ENCODE data around the gene L3MBTL4. TPM values are rescaled to one million over a fixed set of nuclear protein-coding genes. Genes with fewer than 3 reads are reported as not detected.

L3MBTL4 gene
- total and polyA plus RNA-seq, 2 donors = 3.4 to 4.3 TPM

DNA sequence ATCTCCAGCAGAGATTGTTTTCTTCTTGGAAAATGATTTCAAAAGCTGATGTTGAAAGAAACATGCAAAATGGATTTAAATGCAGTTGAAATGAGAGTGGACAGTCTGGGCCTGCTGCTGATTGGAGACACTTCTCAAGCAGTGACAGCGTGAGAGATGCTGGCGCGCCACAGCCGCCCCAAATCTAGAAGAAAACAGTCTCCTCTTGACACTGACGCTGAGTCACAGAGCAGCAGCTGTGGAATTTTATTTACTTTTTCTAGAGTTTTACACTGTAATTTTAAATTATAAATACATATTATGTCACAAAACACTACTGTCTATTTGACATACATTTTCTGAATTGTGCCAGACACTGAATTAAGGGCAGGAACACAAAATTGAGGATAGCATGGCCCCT, 397.5 kb downstream of the L3MBTL4 start:
- 75% methylated on average over 5 of the region's 5 CpGs for WGBS
- DNase-seq (ENCODE audit: low read depth in 6 of 9, low spot score in 9 of 9) = no peak
- H3K36me3 ChIP-seq (ENCODE audit: control insufficient read depth in 2 of 2, insufficient read depth in 2 of 2, low read length in 1 of 2) = no peaks in the 10 kb centered on the region

DNA sequence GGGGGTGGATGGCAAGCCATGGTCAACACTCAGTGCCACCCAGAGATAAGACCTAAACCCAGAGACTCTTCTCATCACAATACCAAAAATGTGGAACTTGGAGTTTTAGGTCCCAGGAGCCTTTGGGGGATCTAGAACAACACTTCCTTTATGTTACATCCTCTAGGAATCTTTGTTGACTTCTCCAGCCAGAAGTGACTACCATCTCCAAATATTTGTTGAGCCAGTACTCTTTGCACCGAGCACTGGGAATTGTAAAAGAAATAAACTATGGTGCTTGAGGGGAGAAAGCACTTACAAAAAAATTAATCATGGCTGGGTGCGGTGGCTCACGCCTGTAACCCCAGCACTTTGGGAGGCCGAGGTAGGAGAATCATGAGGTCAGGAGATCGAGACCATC, 399.3 kb downstream of the L3MBTL4 start:
- WGBS = 97% methylated on average over 5 of the region's 5 CpGs
- Histone ChIP-seq H3K4me3 (ENCODE audit: low read length in 2 of 2) (no peak overlapping the region), H3K27ac (ENCODE audit: low read depth in 1 of 2, low read length in 1 of 2) (no peak overlapping the region), H3K36me3 (ENCODE audit: control insufficient read depth in 2 of 2, insufficient read depth in 2 of 2, low read length in 1 of 2) (no peaks in the 10 kb centered on the region), H3K27me3 (ENCODE audit: control insufficient read depth in 2 of 2, insufficient read depth in 1 of 2, low read length in 1 of 2) (no peaks in the 10 kb centered on the region), H3K9me3 (ENCODE audit: control insufficient read depth in 2 of 2, insufficient read depth in 1 of 2, low read length in 1 of 2) (no peaks in the 10 kb centered on the region), H3K4me1 (ENCODE audit: control insufficient read depth in 2 of 2, insufficient read depth in 2 of 2, low read length in 2 of 2) (no peaks in the 10 kb centered on the region)
- DNase-seq (ENCODE audit: low read depth in 6 of 9, low spot score in 9 of 9) = no peak

More for the DNA sequence above, 397.5 kb downstream of the L3MBTL4 start:
- Histone ChIP-seq H3K9me3 (ENCODE audit: control insufficient read depth in 2 of 2, insufficient read depth in 1 of 2, low read length in 1 of 2) (no peaks in the 10 kb centered on the region), H3K27ac (ENCODE audit: low read depth in 1 of 2, low read length in 1 of 2) (no peak overlapping the region), H3K4me1 (ENCODE audit: control insufficient read depth in 2 of 2, insufficient read depth in 2 of 2, low read length in 2 of 2) (no peaks in the 10 kb centered on the region), H3K4me3 (ENCODE audit: low read length in 2 of 2) (no peak overlapping the region), H3K27me3 (ENCODE audit: control insufficient read depth in 2 of 2, insufficient read depth in 1 of 2, low read length in 1 of 2) (no peaks in the 10 kb centered on the region)

- no peak overlapping the region for H3K4me3 ChIP-seq (ENCODE audit: low read length in 2 of 2)
- H3K4me1 ChIP-seq (ENCODE audit: control insufficient read depth in 2 of 2, insufficient read depth in 2 of 2, low read length in 2 of 2) = no peaks in the 10 kb centered on the region
- no peaks in the 10 kb centered on the region for H3K36me3 ChIP-seq (ENCODE audit: control insufficient read depth in 2 of 2, insufficient read depth in 2 of 2, low read length in 1 of 2)
- no peak overlapping the region for H3K27ac ChIP-seq (ENCODE audit: low read depth in 1 of 2, low read length in 1 of 2)
- whole genome bisulfite sequencing = 92% methylated on average over 11 of the region's 11 CpGs
- no peak for DNase-seq (ENCODE audit: low read depth in 6 of 9, low spot score in 9 of 9)
- H3K9me3 ChIP-seq (ENCODE audit: control insufficient read depth in 2 of 2, insufficient read depth in 1 of 2, low read length in 1 of 2) = no peaks in the 10 kb centered on the region
- no peaks in the 10 kb centered on the region for H3K27me3 ChIP-seq (ENCODE audit: control insufficient read depth in 2 of 2, insufficient read depth in 1 of 2, low read length in 1 of 2)
Observed at GRCh38 chr18:6013171-6013810, 401.4 kb downstream of the L3MBTL4 start.

DNA sequence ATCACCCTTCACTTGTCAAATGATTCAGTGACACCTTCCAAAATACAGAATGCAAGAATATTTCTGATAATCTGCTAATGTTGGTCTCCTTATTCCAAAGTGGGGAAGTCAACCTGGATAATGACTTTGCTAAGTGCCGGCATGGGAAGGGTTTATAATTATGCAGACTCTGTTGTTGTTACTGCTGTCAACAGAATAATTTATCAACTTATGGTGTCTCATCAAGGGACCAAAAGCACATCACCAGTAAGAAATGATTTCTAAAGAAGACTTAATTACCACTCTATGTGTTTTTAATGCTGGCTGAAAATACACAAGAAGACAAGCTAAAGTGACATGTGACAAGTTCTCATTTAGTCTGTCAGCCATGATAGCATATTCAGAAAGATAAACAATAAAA, 403.8 kb downstream of the L3MBTL4 start:
- H3K4me1 ChIP-seq (ENCODE audit: control insufficient read depth in 2 of 2, insufficient read depth in 2 of 2, low read length in 2 of 2) = no peaks in the 10 kb centered on the region
- DNase-seq (ENCODE audit: low read depth in 6 of 9, low spot score in 9 of 9) = no peak
- WGBS = 97% methylated on average over 1 of the region's 1 CpG
- H3K36me3 ChIP-seq (ENCODE audit: control insufficient read depth in 2 of 2, insufficient read depth in 2 of 2, low read length in 1 of 2) = no peaks in the 10 kb centered on the region
- no peaks in the 10 kb centered on the region for H3K27me3 ChIP-seq (ENCODE audit: control insufficient read depth in 2 of 2, insufficient read depth in 1 of 2, low read length in 1 of 2)
- no peak overlapping the region for H3K27ac ChIP-seq (ENCODE audit: low read depth in 1 of 2, low read length in 1 of 2)
- no peaks in the 10 kb centered on the region for H3K9me3 ChIP-seq (ENCODE audit: control insufficient read depth in 2 of 2, insufficient read depth in 1 of 2, low read length in 1 of 2)
- H3K4me3 ChIP-seq (ENCODE audit: low read length in 2 of 2) = no peak overlapping the region

DNA sequence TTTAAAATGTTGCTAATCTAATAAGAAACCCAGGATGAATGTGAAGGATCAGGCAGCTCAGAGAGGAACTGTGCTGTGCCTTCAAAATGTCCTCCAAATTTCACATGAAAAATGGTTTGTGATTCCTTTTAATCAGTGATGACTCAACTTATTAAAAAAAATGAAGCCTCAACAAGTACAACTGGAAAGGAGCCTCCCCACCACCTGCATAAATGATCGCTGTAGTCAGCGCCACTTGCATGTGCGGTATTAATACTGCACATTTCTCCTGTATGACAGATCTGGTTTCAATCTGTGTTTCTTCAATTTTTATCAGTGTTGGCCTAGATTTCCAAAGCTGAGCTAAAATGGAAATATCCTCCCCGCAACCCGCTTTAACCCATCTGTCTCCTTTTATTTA, 404.4 kb downstream of the L3MBTL4 start:
- no peaks in the 10 kb centered on the region for H3K27me3 ChIP-seq (ENCODE audit: control insufficient read depth in 2 of 2, insufficient read depth in 1 of 2, low read length in 1 of 2)
- no peak for DNase-seq (ENCODE audit: low read depth in 6 of 9, low spot score in 9 of 9)
- 96% methylated on average over 5 of the region's 5 CpGs for WGBS
- no peaks in the 10 kb centered on the region for H3K4me1 ChIP-seq (ENCODE audit: control insufficient read depth in 2 of 2, insufficient read depth in 2 of 2, low read length in 2 of 2)
- no peak overlapping the region for H3K4me3 ChIP-seq (ENCODE audit: low read length in 2 of 2)
- no peak overlapping the region for H3K27ac ChIP-seq (ENCODE audit: low read depth in 1 of 2, low read length in 1 of 2)
- H3K9me3 ChIP-seq (ENCODE audit: control insufficient read depth in 2 of 2, insufficient read depth in 1 of 2, low read length in 1 of 2) = no peaks in the 10 kb centered on the region
- H3K36me3 ChIP-seq (ENCODE audit: control insufficient read depth in 2 of 2, insufficient read depth in 2 of 2, low read length in 1 of 2) = no peaks in the 10 kb centered on the region

DNA sequence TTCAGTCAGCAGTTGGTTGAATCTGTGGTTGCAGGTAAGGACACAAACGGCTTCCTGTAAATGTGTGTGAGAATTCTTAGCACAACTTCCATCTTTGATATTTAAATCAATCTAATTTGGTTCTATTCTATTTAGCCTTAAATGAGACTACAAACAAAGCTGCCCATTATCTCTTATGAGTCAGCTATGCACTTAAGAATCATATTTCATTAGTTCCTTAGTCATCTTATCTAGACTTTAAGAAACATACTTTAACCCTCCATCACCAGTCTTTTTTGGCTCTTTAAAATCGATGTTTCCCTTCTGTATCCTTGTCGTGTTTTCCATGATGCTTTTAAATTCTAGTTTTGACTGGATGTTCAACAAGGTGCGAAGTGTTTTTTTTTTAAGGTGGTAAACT, 405.0 kb downstream of the L3MBTL4 start:
- H3K27me3 ChIP-seq (ENCODE audit: control insufficient read depth in 2 of 2, insufficient read depth in 1 of 2, low read length in 1 of 2) = no peaks in the 10 kb centered on the region
- 91% methylated on average over 4 of the region's 4 CpGs for WGBS
- no peaks in the 10 kb centered on the region for H3K36me3 ChIP-seq (ENCODE audit: control insufficient read depth in 2 of 2, insufficient read depth in 2 of 2, low read length in 1 of 2)
- no peaks in the 10 kb centered on the region for H3K4me1 ChIP-seq (ENCODE audit: control insufficient read depth in 2 of 2, insufficient read depth in 2 of 2, low read length in 2 of 2)
- no peaks in the 10 kb centered on the region for H3K9me3 ChIP-seq (ENCODE audit: control insufficient read depth in 2 of 2, insufficient read depth in 1 of 2, low read length in 1 of 2)
- no peak overlapping the region for H3K27ac ChIP-seq (ENCODE audit: low read depth in 1 of 2, low read length in 1 of 2)
- H3K4me3 ChIP-seq (ENCODE audit: low read length in 2 of 2) = no peak overlapping the region
- DNase-seq (ENCODE audit: low read depth in 6 of 9, low spot score in 9 of 9) = no peak

DNA sequence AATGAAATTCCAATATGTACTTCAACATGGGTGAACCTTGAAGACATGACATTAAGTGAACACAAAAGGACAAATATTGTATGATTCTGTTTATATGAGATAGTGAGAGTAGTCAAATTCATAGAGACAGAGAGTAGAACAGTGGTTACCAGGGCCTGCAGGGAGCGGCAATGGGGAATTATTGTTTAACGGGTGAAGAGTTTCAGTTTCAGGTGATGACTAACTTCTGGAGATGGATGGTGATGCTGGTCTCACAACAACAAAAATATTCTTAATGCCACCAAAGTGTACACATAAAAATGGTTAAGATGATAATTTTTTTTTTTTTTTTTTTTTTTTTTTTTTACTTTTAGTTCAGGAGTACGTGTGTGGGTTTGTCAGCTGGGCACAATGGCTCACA, 410.0 kb downstream of the L3MBTL4 start:
- no peaks in the 10 kb centered on the region for H3K36me3 ChIP-seq (ENCODE audit: control insufficient read depth in 2 of 2, insufficient read depth in 2 of 2, low read length in 1 of 2)
- 91% methylated on average over 3 of the region's 3 CpGs for WGBS
- no peaks in the 10 kb centered on the region for H3K27me3 ChIP-seq (ENCODE audit: control insufficient read depth in 2 of 2, insufficient read depth in 1 of 2, low read length in 1 of 2)
- H3K9me3 ChIP-seq (ENCODE audit: control insufficient read depth in 2 of 2, insufficient read depth in 1 of 2, low read length in 1 of 2) = no peaks in the 10 kb centered on the region
- H3K27ac ChIP-seq (ENCODE audit: low read depth in 1 of 2, low read length in 1 of 2) = no peak overlapping the region
- no peak overlapping the region for H3K4me3 ChIP-seq (ENCODE audit: low read length in 2 of 2)
- H3K4me1 ChIP-seq (ENCODE audit: control insufficient read depth in 2 of 2, insufficient read depth in 2 of 2, low read length in 2 of 2) = no peaks in the 10 kb centered on the region
- no peak for DNase-seq (ENCODE audit: low read depth in 6 of 9, low spot score in 9 of 9)

DNA sequence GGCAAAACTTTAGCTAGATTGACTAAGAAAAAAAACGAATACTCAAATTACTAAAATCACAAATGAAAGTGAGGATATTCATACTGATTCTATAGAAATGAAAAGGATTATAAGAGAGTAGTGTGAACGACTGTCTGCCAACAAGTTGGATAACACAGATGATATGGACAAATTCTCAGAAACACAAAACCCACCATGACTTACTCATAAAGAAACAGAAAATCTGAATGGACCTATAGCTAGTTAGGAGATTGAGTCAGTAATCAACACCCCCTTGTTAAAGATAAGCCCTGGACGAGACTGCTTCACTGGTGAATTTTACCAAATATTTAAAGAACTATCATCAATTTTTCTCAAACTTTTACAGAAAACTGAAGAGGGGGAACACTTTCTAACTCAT, 410.6 kb downstream of the L3MBTL4 start:
- Histone ChIP-seq H3K27me3 (ENCODE audit: control insufficient read depth in 2 of 2, insufficient read depth in 1 of 2, low read length in 1 of 2) (no peaks in the 10 kb centered on the region), H3K27ac (ENCODE audit: low read depth in 1 of 2, low read length in 1 of 2) (no peak overlapping the region), H3K4me3 (ENCODE audit: low read length in 2 of 2) (no peak overlapping the region), H3K36me3 (ENCODE audit: control insufficient read depth in 2 of 2, insufficient read depth in 2 of 2, low read length in 1 of 2) (no peaks in the 10 kb centered on the region), H3K9me3 (ENCODE audit: control insufficient read depth in 2 of 2, insufficient read depth in 1 of 2, low read length in 1 of 2) (no peaks in the 10 kb centered on the region), H3K4me1 (ENCODE audit: control insufficient read depth in 2 of 2, insufficient read depth in 2 of 2, low read length in 2 of 2) (no peaks in the 10 kb centered on the region)
- 90% methylated on average over 3 of the region's 3 CpGs for WGBS
- DNase-seq (ENCODE audit: low read depth in 6 of 9, low spot score in 9 of 9) = no peak

- no peaks in the 10 kb centered on the region for H3K4me1 ChIP-seq (ENCODE audit: control insufficient read depth in 2 of 2, insufficient read depth in 2 of 2, low read length in 2 of 2)
- H3K4me3 ChIP-seq (ENCODE audit: low read length in 2 of 2) = no peak overlapping the region
- 87% methylated on average over 2 of the region's 2 CpGs for WGBS
- H3K27me3 ChIP-seq (ENCODE audit: control insufficient read depth in 2 of 2, insufficient read depth in 1 of 2, low read length in 1 of 2) = no peaks in the 10 kb centered on the region
- H3K9me3 ChIP-seq (ENCODE audit: control insufficient read depth in 2 of 2, insufficient read depth in 1 of 2, low read length in 1 of 2) = peaks cover 0 to 3% of the 10 kb centered on the region in 2 donors
- no peaks in the 10 kb centered on the region for H3K36me3 ChIP-seq (ENCODE audit: control insufficient read depth in 2 of 2, insufficient read depth in 2 of 2, low read length in 1 of 2)
- DNase-seq (ENCODE audit: low read depth in 6 of 9, low spot score in 9 of 9) = no peak
- no peak overlapping the region for H3K27ac ChIP-seq (ENCODE audit: low read depth in 1 of 2, low read length in 1 of 2)
Observed at GRCh38 chr18:6001867-6002266, 412.8 kb downstream of the L3MBTL4 start.

- Histone ChIP-seq H3K9me3 (ENCODE audit: control insufficient read depth in 2 of 2, insufficient read depth in 1 of 2, low read length in 1 of 2) (peaks cover 0 to 3% of the 10 kb centered on the region in 2 donors), H3K27ac (ENCODE audit: low read depth in 1 of 2, low read length in 1 of 2) (no peak overlapping the region), H3K4me1 (ENCODE audit: control insufficient read depth in 2 of 2, insufficient read depth in 2 of 2, low read length in 2 of 2) (no peaks in the 10 kb centered on the region), H3K27me3 (ENCODE audit: control insufficient read depth in 2 of 2, insufficient read depth in 1 of 2, low read length in 1 of 2) (no peaks in the 10 kb centered on the region), H3K4me3 (ENCODE audit: low read length in 2 of 2) (no peak overlapping the region), H3K36me3 (ENCODE audit: control insufficient read depth in 2 of 2, insufficient read depth in 2 of 2, low read length in 1 of 2) (no peaks in the 10 kb centered on the region)
- DNase-seq (ENCODE audit: low read depth in 6 of 9, low spot score in 9 of 9) = no peak
Observed at GRCh38 chr18:5998907-5999306, 415.8 kb downstream of the L3MBTL4 start.
